GM18951 (cell line): ENCODE data around the gene TMPRSS11F.

ENCODE experiments used
- POLR2A ChIP-seq: IDR thresholded peaks from 4 replicates; pipeline ENCODE4 v1.6.1; 2011; ENCODE audit warnings: mild to moderate bottlenecking; ENCODE audit not compliant: insufficient read length, insufficient read depth; ENCODE audit errors: extremely low read depth
- in situ Hi-C: fragments of 300-500 bp; cut with MboI; formaldehyde crosslinking; loops from one replicate; pipeline ENCODE4 v1.12.0; 2022; ENCODE audit warnings: low sequenced_read_pairs, mixed read lengths, inconsistent platforms; ENCODE audit not compliant: unreplicated experiment

TMPRSS11F gene

DNA sequence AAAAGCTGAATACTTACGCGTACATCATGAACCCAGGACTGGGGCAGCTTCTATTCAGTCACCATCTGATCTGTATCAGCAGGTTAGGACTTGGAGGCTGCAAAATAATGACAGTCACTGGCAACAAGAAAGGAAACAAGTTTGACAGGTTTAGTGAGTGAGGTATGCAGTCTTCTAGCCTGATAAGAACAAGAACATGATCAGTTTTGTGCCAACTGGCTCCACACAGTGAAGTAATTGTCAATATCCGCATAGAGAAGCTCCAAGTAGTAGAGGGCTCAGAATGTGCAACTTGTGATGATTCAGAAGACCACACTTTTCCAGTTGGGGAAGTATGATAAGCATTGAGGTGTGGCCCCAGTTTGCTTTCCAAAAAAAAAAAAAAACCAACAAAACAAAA is at the start of gene TMPRSS11F:
Gene TMPRSS11F (minus strand): TSS at position 77 of the 400 bp plus-strand sequence. CDS start 49 bp downstream, at position 28.
- in situ Hi-C loops, result no loop called here
- no peak for TF ChIP-seq POLR2A

- in situ Hi-C loops, result no loop called here
- no peak for TF ChIP-seq POLR2A
These were observed 47.2 kb upstream of the TMPRSS11F start for GRCh38 chr4:68176904-68177303.

GRCh38 chr4:68176500-68176899 is 46.8 kb upstream of the TMPRSS11F start:
- no peak for TF ChIP-seq POLR2A

DNA sequence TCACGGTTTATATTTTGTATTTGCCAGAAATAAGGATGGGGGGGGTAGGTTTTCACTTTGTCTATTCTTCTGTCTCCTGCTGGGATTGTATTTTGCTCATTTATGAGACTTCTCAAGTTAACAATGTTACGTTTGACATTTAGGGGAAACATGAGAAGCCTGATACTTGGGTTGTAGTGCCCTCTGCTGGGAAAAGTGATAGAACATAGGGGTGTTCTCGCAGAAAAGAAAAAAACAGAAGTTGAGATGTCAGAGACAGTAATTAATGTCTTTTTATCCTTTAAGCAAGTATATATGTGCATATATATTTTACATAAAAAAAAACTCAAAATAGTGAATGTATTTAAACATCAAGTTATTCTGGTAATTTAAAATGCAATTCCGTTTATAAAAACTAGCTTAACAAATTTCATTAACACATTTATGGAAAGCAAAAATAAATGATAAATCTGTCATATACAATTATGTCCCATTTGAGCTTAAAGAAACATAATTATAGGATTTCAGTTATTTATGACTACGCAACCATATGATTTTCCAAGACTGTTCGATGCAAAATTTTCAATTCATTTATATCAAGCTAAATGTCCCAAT is 46.0 kb upstream of the TMPRSS11F start:
- in situ Hi-C loops, result no loop called here
- no peak for TF ChIP-seq POLR2A

More at GRCh38 chr4:68176500-68176899, 46.8 kb upstream of the TMPRSS11F start:
- in situ Hi-C loops, result no loop called here

DNA sequence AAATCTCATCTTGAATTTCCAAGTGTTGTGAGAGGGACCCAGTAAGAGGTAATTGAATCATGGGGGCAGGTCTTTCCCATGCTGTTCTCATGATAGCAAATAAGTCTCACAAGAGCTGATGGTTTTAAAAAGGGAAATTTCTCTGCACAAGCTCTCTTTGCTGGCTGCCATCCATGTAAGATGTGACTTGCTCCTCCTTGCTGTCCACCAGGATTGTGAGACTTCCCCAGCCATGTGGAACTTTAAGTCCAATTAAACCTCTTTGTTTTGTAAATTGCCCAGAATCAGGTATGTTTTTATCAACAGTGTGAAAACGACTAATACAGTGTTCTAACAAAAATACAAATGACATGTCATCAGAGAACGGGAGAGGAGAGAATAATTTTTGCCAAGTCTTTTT is 44.7 kb upstream of the TMPRSS11F start:
- in situ Hi-C loops, result loop anchor here (25.0 kb wide), 1 partner anchor 637 kb away; the partner anchor contains the start of gene CENPC

GRCh38 chr4:68172147-68172546 is 42.5 kb upstream of the TMPRSS11F start:
- in situ Hi-C loops, result loop anchor here (25.0 kb wide), 1 partner anchor 635 kb away; the partner anchor contains the start of gene CENPC

- TF ChIP-seq POLR2A, result no peak
- in situ Hi-C loops, result loop anchor here (25.0 kb wide), 1 partner anchor 630 kb away; the partner anchor contains the start of gene CENPC
These were observed 38.0 kb upstream of the TMPRSS11F start for GRCh38 chr4:68167706-68168105.

DNA sequence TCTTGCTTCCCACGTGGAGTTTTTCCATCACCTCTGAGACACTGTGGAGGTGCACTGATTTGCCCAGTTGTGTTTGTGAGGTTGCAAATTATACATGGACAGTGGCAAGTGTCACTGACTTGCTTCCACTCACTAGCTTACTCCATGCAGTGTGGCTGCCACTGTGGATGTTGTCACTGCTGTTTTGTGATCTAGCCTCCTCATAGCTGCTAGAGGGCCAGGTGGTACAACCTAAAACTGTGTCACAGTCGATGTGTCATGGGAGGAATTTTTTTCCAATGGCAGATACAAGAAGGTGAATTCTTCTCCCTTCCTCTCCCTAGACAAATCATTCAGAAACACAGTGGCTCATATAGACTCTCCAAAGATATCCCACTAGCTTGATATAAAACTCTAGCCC is 37.5 kb upstream of the TMPRSS11F start:
- TF ChIP-seq POLR2A, result no peak
- in situ Hi-C loops, result loop anchor here (25.0 kb wide), 1 partner anchor 630 kb away; the partner anchor contains the start of gene CENPC

DNA sequence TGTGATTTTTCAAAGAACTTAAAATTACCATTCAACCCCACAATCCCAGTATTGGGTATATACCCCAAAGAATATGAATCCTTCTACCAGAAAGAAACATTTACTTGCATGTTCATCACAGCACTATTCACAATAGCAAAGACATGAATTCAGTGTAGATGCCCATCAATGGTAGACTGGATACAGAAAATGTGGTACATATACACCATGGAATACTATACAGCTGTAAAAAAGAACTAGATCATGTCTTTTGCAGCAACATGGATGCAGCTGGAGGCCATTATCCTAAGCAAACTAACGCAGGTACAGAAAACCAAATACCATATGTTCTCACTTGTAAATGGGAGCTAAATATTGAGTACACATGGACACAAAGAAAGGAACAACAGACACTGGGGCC is 34.1 kb upstream of the TMPRSS11F start:
- in situ Hi-C loops, result loop anchor here (25.0 kb wide), 1 partner anchor 626 kb away; the partner anchor contains the start of gene CENPC
- TF ChIP-seq POLR2A, result no peak

- in situ Hi-C loops, result loop anchor here (25.0 kb wide), 1 partner anchor 625 kb away; the partner anchor contains the start of gene CENPC
- TF ChIP-seq POLR2A, result no peak
These were observed 32.5 kb upstream of the TMPRSS11F start for GRCh38 chr4:68162196-68162595.

DNA sequence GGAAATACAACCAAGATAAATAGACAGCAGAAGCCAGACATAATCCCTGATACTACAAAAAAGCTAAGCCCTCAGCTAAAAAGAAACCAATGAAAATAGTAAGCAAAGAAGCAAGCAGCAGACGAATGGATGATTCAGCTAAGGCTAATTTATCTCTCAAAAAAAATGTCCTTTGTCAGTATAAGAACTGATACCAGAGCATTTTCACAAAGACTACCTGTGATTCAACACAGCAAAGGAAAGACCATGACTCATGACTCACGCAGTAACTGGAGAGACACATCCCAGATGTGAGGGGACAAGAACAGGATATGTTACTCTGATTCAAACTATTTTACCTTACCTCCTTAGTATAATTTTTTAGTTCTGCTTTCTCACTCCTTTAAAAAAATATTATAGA is 22.7 kb upstream of the TMPRSS11F start:
- TF ChIP-seq POLR2A, result no peak
- in situ Hi-C loops, result loop anchor here (25.0 kb wide), 1 partner anchor 615 kb away; the partner anchor contains the start of gene CENPC

- no peak for TF ChIP-seq POLR2A
- in situ Hi-C loops, result no loop called here
These were observed 19.4 kb upstream of the TMPRSS11F start for GRCh38 chr4:68148800-68149685.

GRCh38 chr4:68147079-68147478 is 17.4 kb upstream of the TMPRSS11F start:
- in situ Hi-C loops, result no loop called here
- TF ChIP-seq POLR2A, result no peak
